Activated CD8-positive, alpha-beta memory T cell treated with anti-CD3 and anti-CD28 coated beads, Interleukin-2, amount 50 U/mL, for 4 hours (primary cell): ENCODE measurements around the gene SCARB2.

ENCODE experiments used
- DNase-seq: peaks from one replicate; pipeline ENCODE4 v3.0.0-alpha.2; 2020

SCARB2 gene

DNA sequence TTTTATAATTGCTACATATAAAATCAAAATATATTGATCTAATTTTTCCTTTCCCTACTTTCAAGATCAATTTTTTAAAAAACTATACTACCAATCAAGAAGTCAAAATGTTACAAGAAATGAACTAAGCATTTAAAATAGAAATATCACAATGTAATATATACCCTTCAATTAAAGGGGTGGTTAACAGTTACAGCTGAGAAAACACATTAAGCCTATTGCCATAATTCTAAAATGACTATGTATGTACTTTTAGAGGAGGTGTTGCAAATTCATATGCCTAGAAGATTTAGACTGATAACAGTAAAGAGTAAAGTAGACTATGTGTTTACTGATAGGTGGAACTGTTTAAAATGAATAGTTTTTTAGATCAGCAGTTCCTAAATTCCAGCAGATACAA, 69.1 kb downstream of the SCARB2 start:
- DNase-seq = no peak

DNA sequence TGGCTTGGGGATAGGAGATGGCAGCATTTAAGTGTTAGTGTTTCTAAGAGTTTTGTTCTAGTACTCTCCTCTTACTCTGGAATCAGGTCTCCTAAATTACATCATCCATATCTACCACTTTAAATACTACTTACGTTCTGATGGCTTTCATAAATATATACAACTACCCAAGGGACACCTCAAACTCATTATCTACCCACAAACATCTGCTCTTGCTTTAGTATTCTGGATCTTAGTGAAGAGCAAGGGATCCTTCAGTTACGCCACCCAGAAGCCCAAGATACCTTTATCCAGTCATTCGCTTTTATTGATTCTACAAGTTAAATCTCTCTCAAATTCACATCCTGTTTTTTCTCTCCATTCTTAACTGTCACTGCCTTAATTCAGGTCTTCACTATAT, 72.4 kb downstream of the SCARB2 start:
- no peak for DNase-seq

GRCh38 chr4:76127754-76128153, 85.9 kb downstream of the SCARB2 start:
- DNase-seq = no peak

DNA sequence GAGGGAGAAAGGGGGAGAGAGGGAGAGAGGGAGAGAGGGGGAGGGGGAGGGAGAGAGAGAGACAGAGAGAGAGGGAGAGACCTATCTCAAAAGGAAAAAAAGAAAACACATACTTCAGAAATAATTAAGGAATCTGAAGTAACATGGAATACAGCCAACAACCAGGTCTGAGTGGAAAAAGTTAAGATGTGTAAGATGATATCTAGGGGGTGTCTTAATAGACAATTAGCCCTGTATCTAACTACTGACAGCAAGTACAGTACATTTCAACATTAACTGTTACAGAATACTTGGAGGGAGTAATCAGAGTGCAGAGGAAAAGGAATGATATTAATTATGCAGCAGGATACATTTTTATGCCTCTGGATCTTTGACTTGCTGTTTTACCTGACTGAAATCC, 87.8 kb downstream of the SCARB2 start:
- no peak for DNase-seq

- no peak for DNase-seq
Measured at GRCh38 chr4:76120199-76120598, 93.4 kb downstream of the SCARB2 start.

DNA sequence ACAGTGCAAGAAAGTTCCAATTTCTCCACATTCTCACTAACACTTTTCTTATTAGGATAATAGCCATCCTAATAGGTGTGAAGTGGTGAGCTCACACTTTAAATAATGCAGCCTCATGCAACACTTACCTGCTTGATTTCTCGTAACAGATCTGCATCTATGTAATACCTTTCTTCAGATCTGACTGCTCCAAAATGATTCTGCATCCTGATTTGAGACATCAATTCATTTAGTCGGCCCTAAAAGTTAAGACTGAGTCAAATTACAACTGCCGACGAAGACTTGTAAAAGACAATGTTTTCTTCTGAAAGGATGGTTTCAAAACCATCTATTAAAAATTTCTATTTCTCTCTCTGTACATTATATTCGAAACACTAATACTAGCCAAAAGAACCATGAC, 96.1 kb downstream of the SCARB2 start:
- DNase-seq = no peak

DNA sequence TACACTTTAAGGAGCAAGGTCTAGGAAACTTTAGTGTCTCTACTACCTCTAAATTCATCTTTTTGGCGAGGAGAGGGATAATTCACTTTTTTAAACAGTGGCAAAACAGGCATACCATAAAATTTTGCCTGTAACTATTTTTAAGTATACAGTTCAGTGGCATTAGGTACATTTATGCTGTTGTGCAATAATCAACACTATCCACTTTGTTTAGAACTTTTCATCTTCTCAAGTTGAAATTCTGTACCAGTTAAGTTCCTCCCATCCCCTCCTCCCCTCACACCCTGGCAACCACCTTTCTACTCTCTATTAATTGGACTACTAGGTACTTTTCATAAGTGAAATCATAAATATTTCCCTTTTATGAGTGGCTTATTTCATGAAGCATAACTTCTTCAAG, 96.8 kb downstream of the SCARB2 start:
- no peak for DNase-seq
